Skeletal muscle tissue (tissue), 4 donors: ENCODE data around the gene SLC8A2. TPM values are rescaled to one million over a fixed set of nuclear protein-coding genes. Genes with fewer than 3 reads are reported as not detected.

Source experiments
- H3K27ac ChIP-seq: one replicate; pipeline ENCODE4 v1.7.0; 2013; ENCODE audit warnings: mild to moderate bottlenecking, low read depth, low read length, inconsistent platforms
- H3K27me3 ChIP-seq, 3 donors: one replicate each; pipeline ENCODE4 v1.7.0; 2013; ENCODE audit warnings: low read length in 3 of 3; ENCODE audit not compliant: control insufficient read depth in 3 of 3, insufficient read depth in 3 of 3
- H3K36me3 ChIP-seq, 3 donors: one replicate each; pipeline ENCODE4 v1.7.0; 2013; ENCODE audit warnings: low read length in 3 of 3; ENCODE audit not compliant: control insufficient read depth in 3 of 3, insufficient read depth in 3 of 3
- H3K4me1 ChIP-seq, 3 donors: one replicate each; pipeline ENCODE4 v1.7.0; 2013; ENCODE audit warnings: low read length in 3 of 3, mild to moderate bottlenecking in 3 of 3; ENCODE audit not compliant: control insufficient read depth in 3 of 3, insufficient read depth in 3 of 3
- H3K4me3 ChIP-seq, 3 donors: one replicate each; pipeline ENCODE4 v1.7.0; 2013; ENCODE audit warnings: low read length in 3 of 3
- H3K9ac ChIP-seq, 3 donors: one replicate each; pipeline ENCODE4 v1.7.0; 2013; ENCODE audit warnings: low read length in 3 of 3, mild to moderate bottlenecking in 3 of 3, moderate library complexity in 2 of 3, low read depth in 1 of 3
- H3K9me3 ChIP-seq, 3 donors: one replicate each; pipeline ENCODE4 v1.7.0; 2013; ENCODE audit warnings: low read length in 3 of 3; ENCODE audit not compliant: control insufficient read depth in 3 of 3
- total RNA-seq: library from RNA; depleted of rRNA; stranded (reverse); fragments of >200 nt; gene quantifications from one replicate; pipeline ENCODE4 v1.2.3, GENCODE V29; 2014
- donor health status: Osteomylitis.

The SLC8A2 gene
- total RNA-seq, 1 donor from 2014 or later, result under 0.01 TPM

- Histone ChIP-seq H3K9me3 (no peaks in the 10 kb centered on the region), H3K9ac (peak overlapping the region in 2 of 3 donors; percentile 30 to 87), H3K36me3 (peaks cover 14 to 27% (median 16%) of the 10 kb centered on the region in 3 donors), H3K27me3 (no peaks in the 10 kb centered on the region), H3K27ac (peak overlapping the region; percentile 97), H3K4me1 (peaks cover 68 to 87% (median 84%) of the 10 kb centered on the region in 3 donors), H3K4me3 (no peak overlapping the region)
These were observed 33.8 kb upstream of the SLC8A2 start for GRCh38 chr19:47505506-47505905.

GRCh38 chr19:47503826-47504150, 32.1 kb upstream of the SLC8A2 start:
- no peaks in the 10 kb centered on the region for H3K27me3 ChIP-seq
- H3K9ac ChIP-seq, result peak overlapping the region in 1 of 3 donors; percentile 40
- H3K4me3 ChIP-seq, result no peak overlapping the region
- H3K4me1 ChIP-seq, result peaks cover 64 to 88% (median 84%) of the 10 kb centered on the region in 3 donors
- no peak overlapping the region for H3K27ac ChIP-seq
- H3K36me3 ChIP-seq, result peaks cover 24 to 39% (median 26%) of the 10 kb centered on the region in 3 donors
- no peaks in the 10 kb centered on the region for H3K9me3 ChIP-seq

GRCh38 chr19:47503130-47503825, 31.6 kb upstream of the SLC8A2 start:
- no peak overlapping the region for H3K4me3 ChIP-seq
- H3K27me3 ChIP-seq, result no peaks in the 10 kb centered on the region
- peaks cover 60 to 88% (median 84%) of the 10 kb centered on the region in 3 donors for H3K4me1 ChIP-seq
- H3K36me3 ChIP-seq, result peaks cover 29 to 43% (median 29%) of the 10 kb centered on the region in 3 donors
- H3K9me3 ChIP-seq, result no peaks in the 10 kb centered on the region
- H3K27ac ChIP-seq, result no peak overlapping the region
- peak overlapping the region in 1 of 3 donors; percentile 40 for H3K9ac ChIP-seq

- Histone ChIP-seq H3K36me3 (peaks cover 34 to 59% (median 40%) of the 10 kb centered on the region in 3 donors), H3K9ac (peak overlapping the region in 2 of 3 donors; percentile 55 to 73), H3K9me3 (no peaks in the 10 kb centered on the region), H3K4me1 (peaks cover 50 to 87% (median 84%) of the 10 kb centered on the region in 3 donors), H3K27me3 (no peaks in the 10 kb centered on the region), H3K4me3 (peak overlapping the region in 2 of 3 donors; percentile 44 to 56), H3K27ac (peak overlapping the region; percentile 55)
These were observed 28.5 kb upstream of the SLC8A2 start for GRCh38 chr19:47499863-47500830.

- peaks cover 33 to 64% (median 40%) of the 10 kb centered on the region in 3 donors for H3K36me3 ChIP-seq
- H3K27ac ChIP-seq, result peak overlapping the region; percentile 55
- peak overlapping the region in 1 of 3 donors; percentile 73 for H3K9ac ChIP-seq
- H3K27me3 ChIP-seq, result no peaks in the 10 kb centered on the region
- H3K4me3 ChIP-seq, result no peak overlapping the region
- peaks cover 47 to 86% (median 83%) of the 10 kb centered on the region in 3 donors for H3K4me1 ChIP-seq
- no peaks in the 10 kb centered on the region for H3K9me3 ChIP-seq
These were observed 27.7 kb upstream of the SLC8A2 start for GRCh38 chr19:47499371-47499770.

- peak overlapping the region in 2 of 3 donors; percentile 14 to 70 for H3K9ac ChIP-seq
- H3K4me1 ChIP-seq, result peaks cover 47 to 87% (median 84%) of the 10 kb centered on the region in 3 donors
- peaks cover 33 to 63% (median 39%) of the 10 kb centered on the region in 3 donors for H3K36me3 ChIP-seq
- H3K27ac ChIP-seq, result no peak overlapping the region
- no peaks in the 10 kb centered on the region for H3K27me3 ChIP-seq
- no peak overlapping the region for H3K4me3 ChIP-seq
- no peaks in the 10 kb centered on the region for H3K9me3 ChIP-seq
These were observed 26.9 kb upstream of the SLC8A2 start for GRCh38 chr19:47498561-47498960.

GRCh38 chr19:47497821-47498520, 26.3 kb upstream of the SLC8A2 start:
- Histone ChIP-seq H3K27me3 (no peaks in the 10 kb centered on the region), H3K27ac (peak overlapping the region; percentile 74), H3K9ac (peak overlapping the region in 2 of 3 donors; percentile 14 to 70), H3K36me3 (peaks cover 36 to 64% (median 39%) of the 10 kb centered on the region in 3 donors), H3K4me1 (peaks cover 47 to 82% (median 81%) of the 10 kb centered on the region in 3 donors), H3K4me3 (no peak overlapping the region), H3K9me3 (no peaks in the 10 kb centered on the region)

GRCh38 chr19:47497050-47497766, 25.5 kb upstream of the SLC8A2 start:
- H3K36me3 ChIP-seq, result peaks cover 37 to 65% (median 39%) of the 10 kb centered on the region in 3 donors
- H3K9ac ChIP-seq, result peak overlapping the region in 2 of 3 donors; percentile 34 to 70
- H3K4me1 ChIP-seq, result peaks cover 47 to 81% (median 77%) of the 10 kb centered on the region in 3 donors
- no peaks in the 10 kb centered on the region for H3K9me3 ChIP-seq
- H3K27ac ChIP-seq, result peak overlapping the region; percentile 74
- no peaks in the 10 kb centered on the region for H3K27me3 ChIP-seq
- H3K4me3 ChIP-seq, result no peak overlapping the region
